Loucy (cell line): ENCODE measurements around the gene CCDC112.

Experiments used
- CTCF ChIP-seq: fragments of 200-600 bp; sonication (generic); conservative IDR thresholded peaks from 2 replicates; pipeline ENCODE4 v1.5.1; 2014; ENCODE audit warnings: mild to moderate bottlenecking, antibody characterized with exemption, low read length
- EZH2phosphoT487 ChIP-seq: fragments of 200-600 bp; IDR thresholded peaks from 2 replicates; pipeline ENCODE4 v1.6.1; 2018; ENCODE audit warnings: antibody characterized with exemption, mild to moderate bottlenecking, moderate library complexity, borderline replicate concordance

DNA sequence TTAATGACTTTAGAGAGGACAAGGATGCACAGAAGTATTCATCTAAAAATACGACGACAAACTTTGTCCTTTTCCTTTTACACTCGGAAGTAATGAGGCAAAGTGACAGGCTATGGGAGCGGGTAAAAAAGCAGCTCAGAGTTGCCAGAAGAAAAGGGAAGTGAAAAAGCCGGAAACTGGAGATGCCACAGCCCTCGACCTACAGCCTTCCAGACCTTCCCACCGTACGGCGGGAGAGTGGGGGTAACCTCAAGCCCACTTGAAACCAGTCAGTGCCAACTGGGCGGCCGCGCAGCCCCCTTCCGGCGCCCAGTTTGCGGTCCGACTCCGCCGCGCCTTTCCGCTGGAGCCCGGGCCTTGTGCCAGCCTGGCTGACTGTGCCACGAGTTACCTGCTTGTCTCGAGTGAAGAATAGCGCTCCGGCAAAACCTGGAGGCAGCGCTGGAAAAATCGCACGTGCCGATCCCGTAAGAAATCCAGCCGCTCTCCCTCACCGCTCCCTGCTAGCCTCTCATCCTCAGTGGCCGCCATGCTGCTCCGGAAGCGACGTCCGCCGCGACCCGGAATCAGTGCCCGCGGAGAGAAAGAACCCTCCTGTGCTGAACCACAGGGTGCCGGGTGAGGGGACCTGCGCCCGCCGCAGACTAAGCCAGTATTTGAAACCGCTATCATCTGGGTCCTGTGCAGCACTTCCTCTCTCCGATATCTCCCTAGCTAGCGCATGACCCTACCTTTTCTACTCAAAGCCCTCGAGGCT, 34.0 kb downstream of the CCDC112 start, which contains the start of gene PGGT1B:
- TF ChIP-seq CTCF (no peak), EZH2phosphoT487 (no peak)
